Spleen (tissue), 7 donors: ENCODE results near the gene NPTX1.

Experiments used
- POLR2A ChIP-seq, 3 donors: fragments of 450-650 bp; IDR thresholded peaks; one replicate each; pipeline ENCODE4 v1.5.1; 2017; ENCODE audit warnings: antibody characterized with exemption in 3 of 3, mild to moderate bottlenecking in 1 of 3
- POLR2AphosphoS5 ChIP-seq, 3 donors: sonication (generic); formaldehyde crosslinking; IDR thresholded peaks; one replicate each; pipeline ENCODE4 v1.5.1; 2017; ENCODE audit warnings: antibody characterized with exemption in 3 of 3
- TF ChIP-seq, protein P1 (sequence below), 11 experiments: fragments of 200-600 bp in 7 of 11; fragments of 450-650 bp in 4 of 11; sonication (generic) in 4 of 11; IDR thresholded peaks in 8 of 11; conservative IDR thresholded peaks in 3 of 11; 1 replicate in 7 of 11; 2 replicates in 4 of 11; pipeline versions ENCODE4 v1.4.0 to v1.8.0; 2016 to 2021; ENCODE audit warnings: antibody characterized with exemption in 11 of 11, inconsistent platforms in 4 of 11, mild to moderate bottlenecking in 1 of 11
- donor health status: DM: no; HTN: no; CAD: no; lungs with moderate emphysema.
- donor health status: DM: no; HTN: no; CAD: no.
- donor health status: DM: no; HTN: no; CAD: no.

DNA sequence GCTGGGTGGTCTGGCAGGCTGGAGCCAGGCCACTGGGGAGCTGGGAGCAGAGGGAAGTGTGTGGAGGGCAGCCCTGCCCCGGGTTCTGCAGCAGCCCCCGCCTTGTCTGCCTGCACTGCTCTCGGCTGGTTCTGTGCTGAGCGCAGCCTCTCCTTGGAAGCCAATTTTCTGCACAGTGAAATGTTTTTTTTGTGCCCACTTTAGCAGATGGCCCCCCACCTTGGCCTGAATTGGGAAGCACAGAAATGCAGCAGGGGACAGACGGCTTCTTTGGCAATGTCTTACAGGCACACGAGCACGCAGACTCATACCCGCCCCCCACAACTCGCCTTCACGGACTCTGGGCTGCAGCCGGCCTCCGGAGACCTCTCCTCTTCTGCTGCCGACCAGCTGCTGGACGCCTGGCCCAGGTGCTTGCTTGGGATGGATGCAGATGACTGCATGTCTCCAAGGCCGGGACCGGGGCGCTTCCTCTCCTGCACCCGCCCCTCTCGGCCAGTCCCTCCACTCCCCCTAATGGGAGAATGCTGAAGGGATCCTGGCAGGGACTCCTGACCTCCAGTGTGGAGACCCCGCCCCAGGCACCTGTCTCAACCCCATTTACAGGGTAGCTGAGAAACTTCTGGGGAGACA, 14.8 kb downstream of the NPTX1 start:
- TF ChIP-seq, protein P1, sequence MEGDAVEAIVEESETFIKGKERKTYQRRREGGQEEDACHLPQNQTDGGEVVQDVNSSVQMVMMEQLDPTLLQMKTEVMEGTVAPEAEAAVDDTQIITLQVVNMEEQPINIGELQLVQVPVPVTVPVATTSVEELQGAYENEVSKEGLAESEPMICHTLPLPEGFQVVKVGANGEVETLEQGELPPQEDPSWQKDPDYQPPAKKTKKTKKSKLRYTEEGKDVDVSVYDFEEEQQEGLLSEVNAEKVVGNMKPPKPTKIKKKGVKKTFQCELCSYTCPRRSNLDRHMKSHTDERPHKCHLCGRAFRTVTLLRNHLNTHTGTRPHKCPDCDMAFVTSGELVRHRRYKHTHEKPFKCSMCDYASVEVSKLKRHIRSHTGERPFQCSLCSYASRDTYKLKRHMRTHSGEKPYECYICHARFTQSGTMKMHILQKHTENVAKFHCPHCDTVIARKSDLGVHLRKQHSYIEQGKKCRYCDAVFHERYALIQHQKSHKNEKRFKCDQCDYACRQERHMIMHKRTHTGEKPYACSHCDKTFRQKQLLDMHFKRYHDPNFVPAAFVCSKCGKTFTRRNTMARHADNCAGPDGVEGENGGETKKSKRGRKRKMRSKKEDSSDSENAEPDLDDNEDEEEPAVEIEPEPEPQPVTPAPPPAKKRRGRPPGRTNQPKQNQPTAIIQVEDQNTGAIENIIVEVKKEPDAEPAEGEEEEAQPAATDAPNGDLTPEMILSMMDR (IDR thresholded peaks at IDR 0.05 in 8 of 11, conservative IDR thresholded peaks at IDR 0.05 in 3 of 11) = no peak
- TF ChIP-seq POLR2A (IDR thresholded peaks at IDR 0.05) = no peak
- TF ChIP-seq POLR2AphosphoS5 (IDR thresholded peaks at IDR 0.05) = no peak
